Adrenal gland (tissue), 19 donors: ENCODE data around the gene GATA3. TPM values are rescaled to one million over a fixed set of nuclear protein-coding genes. Genes with fewer than 3 reads are reported as not detected.
A peak's percentile ranks its signal among the peaks of the same experiment; 100 is the strongest.

Source experiments
- DNase-seq, 7 donors: peaks; one replicate each; pipeline ENCODE4 v3.0.0-alpha.2; 2019 to 2020
- H3K27ac ChIP-seq, 5 donors: fragments of 200-600 bp; sonication (generic) in 4 of 5; 1 replicate in 3 of 5; 2 replicates in 2 of 5; pipeline versions ENCODE4 v1.5.1 to v1.8.0; 2016 to 2020; ENCODE audit warnings: mild to moderate bottlenecking in 1 of 5
- H3K27me3 ChIP-seq: fragments of 200-600 bp; 2 replicates; pipeline ENCODE4 v1.8.0; 2021
- H3K36me3 ChIP-seq, 2 donors: fragments of 200-600 bp; replicated peaks in 1 of 2; 1 replicate in 1 of 2; 2 replicates in 1 of 2; pipeline versions ENCODE4 v1.5.1 to v1.8.0; 2018 to 2022
- H3K4me1 ChIP-seq, 2 donors: fragments of 200-600 bp; replicated peaks in 1 of 2; 1 replicate in 1 of 2; 2 replicates in 1 of 2; pipeline versions ENCODE4 v1.5.1 to v1.8.0; 2018 to 2021
- H3K4me3 ChIP-seq, 4 donors: fragments of 200-600 bp; sonication (generic) in 3 of 4; one replicate each; pipeline ENCODE4 v1.5.1; 2016 to 2018
- H3K9me3 ChIP-seq, 3 donors: fragments of 200-600 bp; sonication (generic) in 1 of 3; replicated peaks in 1 of 3; 1 replicate in 2 of 3; 2 replicates in 1 of 3; pipeline versions ENCODE4 v1.5.1 to v1.8.0; 2016 to 2021
- CTCF ChIP-seq, 6 experiments: fragments of 450-650 bp in 4 of 6; fragments of 200-600 bp in 2 of 6; sonication (generic) in 1 of 6; IDR thresholded peaks; 1 replicate in 5 of 6; 2 replicates in 1 of 6; pipeline versions ENCODE4 v1.5.1 to v1.8.0; 2016 to 2021; ENCODE audit warnings: antibody characterized with exemption in 6 of 6, mild to moderate bottlenecking in 2 of 6, moderate library complexity in 1 of 6
- POLR2A ChIP-seq, 2 donors: fragments of 450-650 bp; IDR thresholded peaks; one replicate each; pipeline ENCODE4 v1.6.1; 2017; ENCODE audit warnings: antibody characterized with exemption in 2 of 2, mild to moderate bottlenecking in 2 of 2, moderate library complexity in 1 of 2
- WGBS, 4 donors: extraction: QIAGEN DNeasy Blood & Tissue Kit in 2 of 4; methylation state at CpG; one replicate each; pipeline versions ENCODE4 v1.1.5 to v1.1.7; 2013 to 2017; 5-methylcytosine and 5-hydroxymethylcytosine counted together
- intact Hi-C, 2 donors: fragments of 100-400 bp; cut with DNase I; formaldehyde crosslinking; loops; one replicate each; pipeline versions ENCODE4 v1.14.1 to v1.15.0; 2022 to 2023
- long read RNA-seq, 10 donors: library from polyadenylated mRNA in 3 of 10; unstranded in 2 of 10; stranded (forward) in 1 of 10; transcript quantifications; one replicate each; pipeline ENCODE4 v2.0.0 and lab custom pipeline, GENCODE V29; 2021 to 2026
- polyA plus RNA-seq, 3 donors: library from polyadenylated mRNA; stranded (reverse); fragments of 200-250 nt in 2 of 3; fragments of 350-450 nt in 1 of 3; fragmentation: Illumina TruSeq in 1 of 3; extraction: RNeasy Lipid Tissue Mini Kit (QIAGEN cat#74804) in 1 of 3; gene quantifications; one replicate each; pipeline ENCODE4 v1.2.3, GENCODE V29; 2013 to 2014
- total RNA-seq, 9 donors: library from RNA; depleted of rRNA in 4 of 9; stranded (reverse); fragments of >200 nt in 4 of 9; fragments of 120-200 nt in 1 of 9; fragmentation: NEBNext Ultra II Directional in 1 of 9; extraction: Animal tissue kit (Norgen Biotek cat#: 25700) in 1 of 9; gene quantifications; one replicate each; pipeline versions ENCODE4 v1.1.0 to v1.2.4, GENCODE V29; 2013 to 2023
- donor health status: healthy with polysubstance abuse.
- donor health status: Bipolar disorder and iron deficiency.
- donor health status: DM: yes; HTN: yes; CAD: no.
- donor health status: DM: no; HTN: no; CAD: no.
- donor health status: DM: no; HTN: no; CAD: no.
- donor health status: DM: yes; HTN: yes; CAD: no.

The GATA3 gene
- total RNA-seq = 1 to 10 TPM; 1.8 to 7.7 (median 4.5) TPM
- 10 to 100 TPM in 1 of 3 donors, 1 to 10 TPM in 2; 4.0 to 11.6 (median 5.4) TPM for polyA plus RNA-seq
- long read RNA-seq, donor 1 = 0 reads
- long read RNA-seq, donor 2 = 0 reads
- long read RNA-seq, donor 3 = 0 reads
- long read RNA-seq, donor 4, partial matches to known transcripts = 1 of 2 reads
- long read RNA-seq, donor 4, other reads (novel, unspliced or antisense) = 1 of 2 reads
- long read RNA-seq, donor 5, transcript GATA3-202 (6 exons, 3,123 nt) = major isoform, 5 of 16 reads
- long read RNA-seq, donor 5, partial matches to known transcripts = 5 of 16 reads
- long read RNA-seq, donor 5, other reads (novel, unspliced or antisense) = 4 of 16 reads
- long read RNA-seq, donor 6, partial matches to known transcripts = 0 of 1 reads
- long read RNA-seq, donor 6, other reads (novel, unspliced or antisense) = 1 of 1 reads
- long read RNA-seq, donor 7 = 0 reads
- long read RNA-seq, donor 8, partial matches to known transcripts = 0 of 1 reads
- long read RNA-seq, donor 8, other reads (novel, unspliced or antisense) = 0 of 1 reads
- long read RNA-seq, donor 9 = 0 reads
- long read RNA-seq, donor 10, partial matches to known transcripts = 0 of 4 reads
- long read RNA-seq, donor 10, other reads (novel, unspliced or antisense) = 0 of 4 reads

DNA sequence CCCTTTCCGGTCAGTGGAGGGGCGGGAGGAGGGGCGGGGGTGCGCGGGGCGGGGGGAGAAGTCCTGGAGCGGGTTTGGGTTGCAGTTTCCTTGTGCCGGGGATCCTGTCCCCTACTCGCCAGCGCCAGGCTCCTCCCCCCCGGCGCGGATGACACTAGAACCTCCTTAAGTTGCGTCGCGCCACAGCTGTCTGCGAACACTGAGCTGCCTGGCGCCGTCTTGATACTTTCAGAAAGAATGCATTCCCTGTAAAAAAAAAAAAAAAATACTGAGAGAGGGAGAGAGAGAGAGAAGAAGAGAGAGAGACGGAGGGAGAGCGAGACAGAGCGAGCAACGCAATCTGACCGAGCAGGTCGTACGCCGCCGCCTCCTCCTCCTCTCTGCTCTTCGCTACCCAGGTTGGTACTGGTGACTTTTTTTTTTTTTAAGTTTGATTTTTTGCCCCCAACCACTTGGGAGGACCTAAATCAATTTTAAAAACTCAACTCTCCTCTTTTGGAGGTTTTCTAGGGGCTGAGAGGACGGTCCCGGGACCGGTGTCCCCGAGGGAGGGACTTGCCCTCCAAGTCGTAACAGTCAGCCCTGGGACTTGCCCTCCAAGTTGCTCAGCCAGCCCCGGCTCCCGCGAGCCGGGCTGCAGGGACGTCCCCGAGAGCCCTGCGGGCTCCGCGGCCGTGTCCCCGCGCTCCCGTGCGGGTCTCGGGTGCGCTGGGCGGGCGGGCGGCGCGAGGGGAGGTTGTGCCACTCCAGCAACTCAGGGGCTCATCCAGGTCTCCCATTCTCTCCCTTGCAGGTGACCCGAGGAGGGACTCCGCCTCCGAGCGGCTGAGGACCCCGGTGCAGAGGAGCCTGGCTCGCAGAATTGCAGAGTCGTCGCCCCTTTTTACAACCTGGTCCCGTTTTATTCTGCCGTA lies at the start of gene GATA3:
TSS of gene GATA3 (plus strand) at position 195 of the 914 bp plus-strand sequence. CDS start 968 bp downstream, outside the sequence.
- Histone ChIP-seq H3K9me3 (no peaks in the 10 kb centered on the region), H3K27ac (peak within 1 kb of the TSS in 3 of 5 donors; percentile 24 to 83 (median 79)), H3K27me3 (peaks cover 34% of the 10 kb centered on the region), H3K4me1 (peaks cover 28 to 39% of the 10 kb centered on the region in 2 donors), H3K36me3 (no peaks in the 10 kb centered on the region), H3K4me3 (peak within 1 kb of the TSS in 3 of 4 donors; percentile 22 to 76 (median 56))
- intact Hi-C loops = loop anchor here in 1 of 2 donors (10.0 kb wide), 1 partner anchor 170 kb away; no protein-coding TSS in a partner anchor
- peak; percentile 72 to 91 (median 81) for DNase-seq
- TF ChIP-seq POLR2A (IDR thresholded peaks at IDR 0.05) (peak in 1 of 2 donors; percentile 38), CTCF (IDR thresholded peaks at IDR 0.05) (no peak)
- WGBS, 4 donors = 1 to 2% (median 2%) methylated on average over 36 to 61 of the region's 65 CpGs

DNA sequence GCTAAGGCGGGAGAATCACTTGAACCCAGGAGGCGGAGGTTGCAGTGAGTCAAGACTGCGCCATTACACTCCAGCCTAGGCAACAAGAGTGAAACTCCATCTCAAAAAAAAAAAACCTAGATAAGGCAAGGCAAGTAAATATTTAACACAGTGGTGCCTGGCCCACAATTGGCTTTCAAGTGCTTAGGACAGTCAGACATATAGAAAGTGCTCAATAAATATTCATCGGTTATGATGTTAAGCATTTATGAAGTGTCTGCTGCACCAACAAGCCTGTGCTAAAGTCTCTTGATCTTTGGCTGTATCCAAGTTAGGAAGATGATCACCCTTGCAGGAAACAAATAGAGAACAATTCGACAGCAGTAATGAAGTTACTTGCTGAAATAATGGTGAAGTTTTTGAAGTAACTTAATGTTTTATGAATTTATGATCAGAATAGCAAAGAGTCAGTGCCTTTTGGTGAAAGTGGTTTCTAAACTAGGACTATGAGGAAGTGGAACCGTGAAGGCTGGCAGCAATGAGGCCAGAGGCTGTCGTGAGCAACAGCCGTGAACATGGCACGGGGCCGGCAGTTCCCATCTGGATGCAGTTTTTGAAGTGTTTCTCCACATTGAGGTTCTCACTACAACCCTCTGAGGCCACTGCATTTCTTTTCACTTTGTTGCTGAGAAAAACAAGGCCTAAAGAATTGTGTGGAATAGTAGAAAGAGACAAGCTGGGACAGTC lies 48.1 kb upstream of the GATA3 start:
- Histone ChIP-seq H3K4me3 (no peak overlapping the region), H3K4me1 (no peaks in the 10 kb centered on the region), H3K27ac (no peak overlapping the region), H3K36me3 (peaks cover 0 to 9% of the 10 kb centered on the region in 2 donors), H3K9me3 (no peaks in the 10 kb centered on the region), H3K27me3 (no peaks in the 10 kb centered on the region)
- no peak for TF ChIP-seq CTCF (IDR thresholded peaks at IDR 0.05)
- no peak for TF ChIP-seq POLR2A (IDR thresholded peaks at IDR 0.05)
- intact Hi-C loops = no loop called here
- no peak for DNase-seq
- 76 to 91% (median 88%) methylated on average over 10 of the region's 10 CpGs for WGBS, 4 donors

DNA sequence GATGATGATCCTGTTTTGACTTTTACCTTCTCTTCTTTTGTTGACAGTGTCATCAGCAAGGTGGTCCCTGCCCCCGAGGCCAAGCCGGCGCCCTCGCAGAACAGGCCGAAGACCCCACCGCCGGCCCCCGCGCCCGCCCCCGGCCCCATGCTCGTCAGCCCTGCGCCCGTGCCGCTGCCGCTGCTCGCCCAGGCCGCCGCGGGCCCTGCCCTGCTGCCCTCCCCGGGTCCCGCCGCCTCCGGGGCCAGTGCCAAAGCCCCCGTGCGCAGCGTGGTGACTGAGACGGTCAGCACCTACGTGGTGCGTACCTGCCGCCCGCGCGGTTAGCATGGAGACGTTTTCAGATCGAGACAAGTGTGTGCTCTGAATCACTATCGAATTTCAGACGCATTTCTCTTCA lies 45.5 kb upstream of the GATA3 start:
- no peak overlapping the region for H3K4me3 ChIP-seq
- TF ChIP-seq CTCF (IDR thresholded peaks at IDR 0.05) (no peak), POLR2A (IDR thresholded peaks at IDR 0.05) (no peak)
- H3K27me3 ChIP-seq = no peaks in the 10 kb centered on the region
- no peaks in the 10 kb centered on the region for H3K4me1 ChIP-seq
- intact Hi-C loops = no loop called here
- no peak overlapping the region for H3K27ac ChIP-seq
- no peaks in the 10 kb centered on the region for H3K9me3 ChIP-seq
- DNase-seq = no peak
- WGBS, 4 donors = 97 to 99% (median 98%) methylated on average over 34 to 38 of the region's 38 CpGs
- H3K36me3 ChIP-seq = peaks cover 0 to 15% of the 10 kb centered on the region in 2 donors
